ENCODE results near the gene TIMM21.

The TIMM21 gene

DNA sequence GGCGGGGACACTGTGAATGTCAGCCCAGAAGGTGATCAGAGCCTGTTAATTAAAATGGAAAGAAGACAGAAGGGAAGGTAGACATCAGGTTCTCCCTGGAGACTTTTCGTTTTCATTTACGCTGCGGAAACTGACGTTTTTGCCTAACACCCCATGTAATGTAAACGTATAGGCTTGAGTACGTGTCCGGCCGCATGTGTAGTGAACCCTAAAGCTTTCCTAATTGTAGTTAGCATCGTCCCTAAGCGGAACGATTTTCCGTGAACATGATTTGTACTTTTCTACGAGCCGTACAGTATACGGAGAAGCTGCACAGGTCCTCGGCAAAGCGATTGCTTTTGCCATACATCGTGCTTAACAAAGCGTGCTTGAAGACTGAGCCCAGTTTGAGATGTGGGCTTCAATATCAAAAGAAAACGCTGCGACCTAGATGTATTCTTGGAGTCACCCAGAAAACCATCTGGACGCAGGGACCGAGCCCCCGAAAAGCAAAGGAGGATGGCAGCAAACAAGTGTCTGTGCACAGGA is 284 bp downstream of the TIMM21 start:
- no peak for DNase-seq (ENCODE audit: low spot score)

DNA sequence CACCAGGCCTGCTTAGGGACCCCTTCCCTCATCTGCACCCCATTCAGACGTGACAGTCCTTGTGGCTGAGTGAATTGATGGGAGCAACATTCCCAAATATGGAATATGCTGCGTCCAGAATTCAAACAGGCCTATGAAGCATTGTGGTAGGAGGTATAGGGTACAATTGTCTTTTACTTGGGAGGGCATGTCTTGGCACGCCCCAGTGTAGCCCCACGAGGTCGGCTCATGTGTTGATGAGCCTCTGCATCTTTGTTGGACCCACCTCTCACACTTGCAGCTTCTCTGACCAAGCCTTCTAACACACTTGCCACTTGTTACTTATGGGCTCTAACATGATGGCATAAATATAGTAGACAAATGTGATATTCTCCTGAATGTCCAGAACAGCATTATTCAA is 1.6 kb downstream of the TIMM21 start:
- DNase-seq (ENCODE audit: low spot score): no peak

- no peak for DNase-seq (ENCODE audit: low spot score)
These were observed 3.9 kb downstream of the TIMM21 start for GRCh38 chr18:74152270-74152669.

DNA sequence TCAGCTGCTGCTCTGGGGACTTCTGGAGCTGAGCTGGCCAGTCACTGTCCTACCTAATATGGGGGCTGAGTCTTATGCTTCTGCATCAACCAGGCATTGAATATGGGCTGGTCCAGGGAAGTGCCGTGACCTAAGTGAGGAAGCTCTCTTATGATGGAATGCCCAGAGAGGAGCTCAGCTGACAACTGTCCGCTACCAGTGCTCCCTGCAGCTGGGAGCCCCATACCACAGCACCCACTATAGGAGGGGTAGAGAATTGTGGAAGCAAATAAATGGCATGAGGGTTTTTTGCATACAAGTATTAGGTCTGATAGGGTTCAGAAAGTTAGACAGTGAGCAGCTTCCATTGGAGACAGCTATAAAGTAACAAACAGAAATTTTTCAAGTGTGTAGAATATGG is 4.5 kb downstream of the TIMM21 start:
- no peak for DNase-seq (ENCODE audit: low spot score)

- no peak for DNase-seq (ENCODE audit: low spot score)
These were observed 5.1 kb downstream of the TIMM21 start for GRCh38 chr18:74153377-74153776.

DNA sequence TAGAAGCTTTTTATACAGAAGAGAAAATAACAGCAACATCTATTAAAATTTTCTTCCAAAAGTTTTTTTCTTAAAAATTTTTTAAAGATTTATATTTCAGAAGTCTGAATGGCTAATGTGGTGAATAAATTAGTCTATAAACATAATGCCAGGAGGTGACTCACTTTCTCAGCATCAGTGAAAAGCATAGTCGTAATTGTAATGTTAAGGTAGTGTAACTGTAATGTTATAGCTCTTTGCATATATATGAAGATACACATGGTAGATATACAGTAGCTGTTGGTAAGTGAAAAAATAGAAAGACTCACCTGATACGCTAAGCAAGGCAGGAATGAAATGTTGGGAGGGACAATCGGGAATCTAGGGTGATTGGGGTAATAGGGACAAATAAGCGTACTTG is 5.5 kb downstream of the TIMM21 start:
- no peak for DNase-seq (ENCODE audit: low spot score)

DNA sequence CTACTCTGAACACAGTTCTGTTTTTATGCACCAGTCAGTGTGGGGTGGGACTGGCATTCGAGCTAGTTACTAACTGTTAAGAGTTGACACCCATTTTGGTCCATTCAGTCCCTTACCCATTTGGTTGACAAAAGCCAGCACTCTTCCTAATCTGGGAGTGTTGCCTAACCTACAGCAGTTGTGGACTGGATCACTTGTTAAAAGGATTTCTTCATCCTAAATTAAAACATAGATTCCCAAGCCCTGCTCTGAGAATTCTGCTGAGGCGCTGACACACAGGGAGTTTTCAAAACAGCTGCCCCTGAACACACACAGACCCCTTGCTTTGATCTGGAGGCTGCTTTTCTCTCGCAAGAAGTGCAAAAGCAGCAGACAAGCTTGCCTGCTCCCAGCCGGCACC is 6.4 kb downstream of the TIMM21 start:
- no peak for DNase-seq (ENCODE audit: low spot score)

- DNase-seq (ENCODE audit: low spot score): no peak
These were observed 7.0 kb downstream of the TIMM21 start for GRCh38 chr18:74155276-74155675.

DNA sequence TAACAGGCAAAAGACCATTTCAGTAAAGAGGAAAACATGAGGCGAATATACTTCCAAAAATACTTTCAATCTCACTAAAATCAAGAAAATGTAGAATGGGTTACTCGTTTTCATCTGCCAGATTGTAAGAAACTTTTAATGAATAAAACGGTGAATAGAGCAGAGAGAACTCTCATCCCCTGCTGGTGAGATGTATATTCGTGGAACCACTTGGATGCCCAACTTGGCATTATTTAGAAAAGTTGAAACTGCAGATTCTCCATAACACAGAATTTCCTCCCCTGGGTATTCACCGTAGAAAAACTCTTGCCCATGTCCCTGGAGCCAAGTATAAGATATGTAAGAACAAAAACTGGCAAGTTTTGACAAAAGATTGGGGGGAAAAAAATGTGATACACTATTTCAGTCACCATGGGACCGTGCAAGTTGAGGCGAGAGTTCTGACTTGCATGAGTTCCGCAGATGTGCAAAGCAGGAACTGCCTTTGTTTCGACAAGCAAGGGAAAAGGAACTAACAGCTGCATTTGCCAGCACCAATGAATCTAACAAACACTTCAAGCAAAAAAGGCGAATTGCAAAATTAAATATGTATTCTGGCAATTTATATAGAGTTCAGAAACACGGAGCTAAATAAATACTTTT is 14.8 kb downstream of the TIMM21 start:
- no peak for DNase-seq (ENCODE audit: low spot score)

DNA sequence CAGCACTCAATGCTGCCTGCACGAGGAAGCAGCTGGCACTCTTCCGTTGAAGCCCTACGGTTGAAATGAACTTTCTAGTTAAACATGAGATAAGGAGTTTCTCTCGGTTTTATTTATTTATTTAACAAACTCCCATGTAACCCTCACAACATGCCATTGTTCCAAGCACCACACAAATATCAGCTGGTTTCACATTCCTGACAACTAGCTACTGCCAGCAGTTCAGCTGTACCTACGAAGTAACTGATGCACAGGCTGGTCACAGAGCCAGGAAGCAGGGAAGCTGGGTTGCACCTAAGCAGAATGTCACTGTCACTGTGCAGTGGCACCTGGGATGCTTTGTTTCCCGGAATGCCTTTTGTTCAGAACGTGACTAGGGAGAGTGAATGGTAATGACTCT is 18.1 kb downstream of the TIMM21 start:
- DNase-seq (ENCODE audit: low spot score): no peak

GRCh38 chr18:74171910-74172606 is 23.7 kb downstream of the TIMM21 start:
- DNase-seq (ENCODE audit: low spot score): no peak

GRCh38 chr18:74172697-74173433 is 24.5 kb downstream of the TIMM21 start:
- no peak for DNase-seq (ENCODE audit: low spot score)

DNA sequence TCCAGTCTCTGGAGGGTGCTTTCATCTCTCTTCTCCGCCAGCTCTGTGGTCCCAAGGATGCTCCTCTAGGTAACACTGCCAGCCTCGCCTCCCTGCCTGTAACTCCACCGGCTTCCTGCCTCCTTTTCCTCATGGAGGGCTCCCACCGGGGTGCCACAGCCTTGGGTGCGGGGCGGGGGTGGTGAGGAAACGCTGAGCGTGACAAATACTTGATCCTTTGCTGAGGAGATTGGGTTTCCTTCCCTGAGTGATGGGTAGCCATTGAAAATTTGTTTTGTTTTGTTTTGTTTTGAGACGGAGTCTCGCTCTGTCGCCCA is 25.1 kb downstream of the TIMM21 start:
- no peak for DNase-seq (ENCODE audit: low spot score)

GRCh38 chr18:74175658-74176057 is 27.3 kb downstream of the TIMM21 start:
- no peak for DNase-seq (ENCODE audit: low spot score)

- no peak for DNase-seq (ENCODE audit: low spot score)
These were observed 30.6 kb downstream of the TIMM21 start for GRCh38 chr18:74178884-74179283.

GRCh38 chr18:74179623-74180199 is 31.4 kb downstream of the TIMM21 start:
- no peak for DNase-seq (ENCODE audit: low spot score)

GRCh38 chr18:74182335-74182734 is 34.0 kb downstream of the TIMM21 start:
- DNase-seq (ENCODE audit: low spot score): no peak

- DNase-seq (ENCODE audit: low spot score): no peak
These were observed 34.8 kb downstream of the TIMM21 start for GRCh38 chr18:74183130-74183529.

GRCh38 chr18:74184875-74185274 is 36.6 kb downstream of the TIMM21 start:
- no peak for DNase-seq (ENCODE audit: low spot score)

DNA sequence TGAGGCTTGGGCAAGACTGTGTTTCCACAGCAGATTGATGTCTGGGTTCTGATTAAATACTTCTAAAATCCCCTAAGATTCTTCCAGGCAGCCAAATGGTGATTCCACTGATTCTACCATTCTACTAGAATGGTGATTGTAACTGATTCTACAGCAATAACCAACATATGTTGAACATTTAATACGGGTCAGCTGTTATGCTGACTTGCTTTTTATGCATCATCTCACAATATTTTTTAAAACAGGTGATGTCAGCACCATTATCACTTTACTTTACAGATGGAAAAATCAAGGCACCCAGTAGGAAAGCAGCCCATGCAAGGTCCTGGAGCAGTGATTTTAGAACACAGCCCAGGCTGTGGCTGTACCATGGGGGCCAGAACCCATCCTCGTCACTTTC is 37.5 kb downstream of the TIMM21 start:
- no peak for DNase-seq (ENCODE audit: low spot score)

DNA sequence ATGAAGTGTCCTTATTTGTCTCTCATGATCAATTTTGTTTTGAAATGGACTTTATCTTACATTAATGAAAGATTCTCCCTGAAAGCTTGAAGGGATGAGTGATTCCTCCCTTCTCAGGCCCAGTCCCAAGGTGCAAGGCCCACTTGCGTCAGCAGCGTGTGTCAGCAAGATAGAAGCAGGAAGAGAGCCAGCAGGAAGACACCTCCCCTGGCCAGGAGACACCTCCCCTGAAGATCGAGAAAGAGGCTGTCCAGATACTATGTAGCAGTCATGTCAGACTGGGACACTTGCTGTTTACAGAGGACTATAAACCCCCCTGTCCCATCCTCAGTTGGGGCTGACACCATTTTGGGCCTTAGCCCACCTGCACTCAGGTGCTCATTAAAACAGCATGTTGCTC is 38.3 kb downstream of the TIMM21 start:
- no peak for DNase-seq (ENCODE audit: low spot score)

DNA sequence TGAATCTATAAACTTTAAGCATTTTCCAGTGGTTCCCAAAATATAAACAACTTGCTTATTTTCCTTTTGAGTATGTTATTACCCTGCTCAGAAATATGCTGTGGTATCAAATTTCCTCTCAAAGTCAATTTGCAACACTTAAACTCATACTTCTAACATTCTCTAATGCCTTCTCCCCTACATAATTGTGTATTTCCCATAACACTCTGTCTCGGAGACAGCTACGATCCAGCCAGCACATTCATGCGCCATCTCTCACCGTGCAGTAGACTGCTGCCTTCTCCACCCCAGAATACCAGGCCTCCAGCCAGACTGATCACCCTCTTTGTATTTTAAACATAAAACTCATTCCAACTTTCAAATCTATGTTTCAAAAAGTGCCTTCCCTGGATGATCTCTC is 41.8 kb downstream of the TIMM21 start:
- DNase-seq (ENCODE audit: low spot score): no peak

- no peak for DNase-seq (ENCODE audit: low spot score)
These were observed 43.3 kb downstream of the TIMM21 start for GRCh38 chr18:74191577-74191976.

Data from CD4-positive, alpha-beta T cell treated with Interleukin-6 at 100 ng/mL for 8 hours (primary cell).